Body of pancreas (tissue), 4 donors: ENCODE measurements around the gene EFNA2. TPM values are rescaled to one million over a fixed set of nuclear protein-coding genes. Genes with fewer than 3 reads are reported as not detected.

Experiments
- ATAC-seq: fragments of 150-250 bp; one replicate; pipeline ENCODE4 v1.9.1; 2016
- DNase-seq, 4 donors: peaks; one replicate each; pipeline ENCODE4 v3.0.0-alpha.2; 2019
- H3K27ac ChIP-seq, 4 donors: fragments of 200-600 bp; sonication (generic); 1 replicate in 3 of 4; 2 replicates in 1 of 4; pipeline versions ENCODE4 v1.5.1 to v1.6.1; 2016 to 2019; ENCODE audit warnings: mild to moderate bottlenecking in 1 of 4, mixed read lengths in 1 of 4, moderate library complexity in 1 of 4
- H3K27me3 ChIP-seq, 2 donors: fragments of 200-600 bp; sonication (generic); one replicate each; pipeline ENCODE4 v1.6.0; 2016; ENCODE audit warnings: mild to moderate bottlenecking in 1 of 2
- H3K36me3 ChIP-seq, 2 donors: fragments of 200-600 bp; sonication (generic); replicated peaks in 1 of 2; 2 replicates each; pipeline ENCODE4 v1.5.1; 2016; ENCODE audit warnings: low read depth in 2 of 2; ENCODE audit not compliant: insufficient read depth in 1 of 2
- H3K4me1 ChIP-seq: fragments of 200-600 bp; sonication (generic); one replicate; pipeline ENCODE4 v1.6.0; 2016
- H3K4me3 ChIP-seq, 2 donors: fragments of 200-600 bp; sonication (generic); 1 replicate in 1 of 2; 2 replicates in 1 of 2; pipeline ENCODE4 v1.5.1; 2016 to 2019
- H3K9me3 ChIP-seq, 3 donors: fragments of 200-600 bp; sonication (generic); 1 replicate in 2 of 3; 2 replicates in 1 of 3; pipeline ENCODE4 v1.5.1; 2016
- POLR2A ChIP-seq, 3 donors: fragments of 450-650 bp; IDR thresholded peaks; one replicate each; pipeline ENCODE4 v1.6.1; 2016; ENCODE audit warnings: antibody characterized with exemption in 3 of 3, mild to moderate bottlenecking in 2 of 3
- WGBS, 2 donors: methylation state at CpG; one replicate each; pipeline ENCODE4 v1.1.5; 2017; 5-methylcytosine and 5-hydroxymethylcytosine counted together
- intact Hi-C: fragments of 100-400 bp; cut with DNase I; formaldehyde crosslinking; loops from one replicate; pipeline ENCODE4 v1.15.1; 2023
- total RNA-seq, 2 donors: library from RNA; depleted of rRNA; stranded (reverse); fragments of >200 nt; gene quantifications; one replicate each; pipeline ENCODE4 v1.1.0, GENCODE V29; 2016
- TF ChIP-seq, protein P1 (sequence below), 7 experiments: fragments of 450-650 bp in 4 of 7; fragments of 200-600 bp in 3 of 7; sonication (generic) in 3 of 7; IDR thresholded peaks; one replicate each; pipeline ENCODE4 v1.5.1; 2016 to 2019; ENCODE audit warnings: antibody characterized with exemption in 7 of 7

The EFNA2 gene
- total RNA-seq, 2 donors from 2014 or later, result not detected

DNA sequence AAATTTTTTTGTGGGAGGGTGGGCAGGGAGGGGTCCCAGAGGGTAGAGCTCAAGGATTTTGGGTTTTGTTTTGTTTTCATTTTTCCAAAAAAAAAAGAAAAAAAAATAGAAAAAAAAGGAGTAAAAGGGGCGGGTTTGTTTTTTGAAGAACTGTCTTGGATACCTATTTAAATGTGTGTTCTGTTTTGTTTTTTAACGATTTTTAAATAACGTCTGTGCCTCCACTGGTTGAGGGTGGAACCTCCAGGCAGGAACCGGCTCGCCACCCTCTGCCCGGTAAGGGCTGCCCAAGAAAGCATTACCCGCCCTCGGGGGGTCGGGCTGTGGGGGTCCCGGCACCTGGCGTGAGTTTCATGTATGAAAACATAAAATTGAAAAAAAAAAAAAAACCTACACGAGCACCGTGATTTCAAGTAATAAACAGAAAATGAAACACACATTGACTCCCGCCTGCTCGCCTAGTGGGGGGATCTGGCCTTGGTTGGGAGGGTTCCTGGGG, 26.9 kb upstream of the EFNA2 start:
- no peak for ATAC-seq
- no peak overlapping the region for H3K4me3 ChIP-seq
- H3K27ac ChIP-seq, result peak overlapping the region; percentile 89 to 100 (median 98)
- TF ChIP-seq, protein P1, sequence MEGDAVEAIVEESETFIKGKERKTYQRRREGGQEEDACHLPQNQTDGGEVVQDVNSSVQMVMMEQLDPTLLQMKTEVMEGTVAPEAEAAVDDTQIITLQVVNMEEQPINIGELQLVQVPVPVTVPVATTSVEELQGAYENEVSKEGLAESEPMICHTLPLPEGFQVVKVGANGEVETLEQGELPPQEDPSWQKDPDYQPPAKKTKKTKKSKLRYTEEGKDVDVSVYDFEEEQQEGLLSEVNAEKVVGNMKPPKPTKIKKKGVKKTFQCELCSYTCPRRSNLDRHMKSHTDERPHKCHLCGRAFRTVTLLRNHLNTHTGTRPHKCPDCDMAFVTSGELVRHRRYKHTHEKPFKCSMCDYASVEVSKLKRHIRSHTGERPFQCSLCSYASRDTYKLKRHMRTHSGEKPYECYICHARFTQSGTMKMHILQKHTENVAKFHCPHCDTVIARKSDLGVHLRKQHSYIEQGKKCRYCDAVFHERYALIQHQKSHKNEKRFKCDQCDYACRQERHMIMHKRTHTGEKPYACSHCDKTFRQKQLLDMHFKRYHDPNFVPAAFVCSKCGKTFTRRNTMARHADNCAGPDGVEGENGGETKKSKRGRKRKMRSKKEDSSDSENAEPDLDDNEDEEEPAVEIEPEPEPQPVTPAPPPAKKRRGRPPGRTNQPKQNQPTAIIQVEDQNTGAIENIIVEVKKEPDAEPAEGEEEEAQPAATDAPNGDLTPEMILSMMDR (IDR thresholded peaks at IDR 0.05), result peak in 1 of 7 experiments; percentile 4
- TF ChIP-seq POLR2A (IDR thresholded peaks at IDR 0.05), result no peak
- peaks cover 28 to 30% of the 10 kb centered on the region in 2 donors for H3K36me3 ChIP-seq
- DNase-seq, result no peak
- H3K27me3 ChIP-seq, result no peaks in the 10 kb centered on the region
- 24 to 35% methylated on average over 15 of the region's 15 CpGs for WGBS, 2 donors
- no peaks in the 10 kb centered on the region for H3K9me3 ChIP-seq
- peaks cover 94% of the 10 kb centered on the region for H3K4me1 ChIP-seq
- intact Hi-C loops, result no loop called here

GRCh38 chr19:1259206-1259875, 26.3 kb upstream of the EFNA2 start:
- H3K36me3 ChIP-seq, result peaks cover 24 to 29% of the 10 kb centered on the region in 2 donors
- peaks cover 89% of the 10 kb centered on the region for H3K4me1 ChIP-seq
- DNase-seq (peak; percentile 66 to 79 (median 72)), ATAC-seq (peak; percentile 2)
- TF ChIP-seq POLR2A (IDR thresholded peaks at IDR 0.05), result peak; percentile 19 to 69 (median 68)
- TF ChIP-seq, protein P1 (IDR thresholded peaks at IDR 0.05), result no peak
- intact Hi-C loops, result no loop called here
- no peaks in the 10 kb centered on the region for H3K9me3 ChIP-seq
- H3K27ac ChIP-seq, result peak overlapping the region; percentile 89 to 100 (median 98)
- H3K4me3 ChIP-seq, result no peak overlapping the region
- H3K27me3 ChIP-seq, result no peaks in the 10 kb centered on the region
- WGBS, 2 donors, result 13 to 24% methylated on average over 8 to 17 of the region's 17 CpGs

DNA sequence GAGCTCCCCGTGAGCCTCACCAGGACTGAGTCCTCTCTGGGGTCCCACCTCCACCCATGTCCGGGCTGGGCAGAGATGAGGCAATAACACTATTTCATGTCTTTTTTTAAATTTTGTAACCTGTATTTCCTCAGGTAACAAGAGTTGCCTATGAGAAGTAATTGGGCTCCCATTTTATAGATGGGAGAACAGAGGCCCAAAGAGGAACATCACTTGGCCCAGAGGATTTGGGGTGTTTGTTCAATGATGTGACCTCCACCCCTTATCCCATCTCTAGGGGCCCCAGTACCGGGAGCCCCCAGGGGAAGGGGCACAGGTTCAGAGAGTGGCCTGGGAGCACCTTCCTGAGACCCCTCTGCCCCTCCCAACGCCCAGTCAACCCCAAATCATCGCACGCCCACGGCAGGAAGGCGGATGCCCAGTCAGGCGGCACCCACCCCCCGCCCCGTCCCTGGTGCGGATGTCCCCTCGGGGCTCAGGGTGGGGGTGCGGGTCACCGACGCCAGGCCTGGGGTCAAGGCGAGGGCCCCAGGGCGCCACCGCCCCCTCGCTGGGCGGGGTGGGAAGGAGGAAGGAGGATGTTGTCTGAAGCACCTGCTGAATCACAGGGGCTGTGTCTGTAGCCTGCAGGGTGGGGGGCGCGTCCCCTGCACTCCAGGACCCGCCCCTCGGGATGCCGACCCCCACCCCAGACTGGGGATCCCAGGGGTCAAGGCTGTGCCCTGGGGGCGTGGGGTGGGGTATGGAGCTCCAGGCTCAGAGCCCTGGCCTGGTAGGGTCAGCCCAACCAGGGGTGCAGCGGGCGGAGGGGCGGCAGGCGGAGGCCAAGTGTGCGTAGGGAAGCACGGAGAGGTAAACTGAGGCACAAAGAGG, 25.6 kb upstream of the EFNA2 start:
- DNase-seq (peak in 2 of 4 donors; percentile 23 to 33), ATAC-seq (no peak)
- Histone ChIP-seq H3K9me3 (no peaks in the 10 kb centered on the region), H3K4me1 (peaks cover 87% of the 10 kb centered on the region), H3K27me3 (no peaks in the 10 kb centered on the region), H3K27ac (peak overlapping the region; percentile 89 to 100 (median 98)), H3K36me3 (peaks cover 16 to 23% of the 10 kb centered on the region in 2 donors), H3K4me3 (no peak overlapping the region)
- TF ChIP-seq, protein P1 (IDR thresholded peaks at IDR 0.05), result no peak
- no peak for TF ChIP-seq POLR2A (IDR thresholded peaks at IDR 0.05)
- intact Hi-C loops, result no loop called here
- 17 to 54% methylated on average over 8 to 20 of the region's 33 CpGs for WGBS, 2 donors

- peak overlapping the region in 1 of 2 donors; percentile 35 for H3K4me3 ChIP-seq
- peaks cover 8 to 15% of the 10 kb centered on the region in 2 donors for H3K36me3 ChIP-seq
- TF ChIP-seq, protein P1 (IDR thresholded peaks at IDR 0.05), result peak in 1 of 7 experiments; percentile 15
- peak in 2 of 3 donors; percentile 42 to 54 for TF ChIP-seq POLR2A (IDR thresholded peaks at IDR 0.05)
- H3K27ac ChIP-seq, result peak overlapping the region; percentile 98 to 100 (median 98)
- peak; percentile 97 to 98 (median 97) for DNase-seq
- intact Hi-C loops, result no loop called here
- peak; percentile 74 for ATAC-seq
- no peaks in the 10 kb centered on the region for H3K9me3 ChIP-seq
- H3K27me3 ChIP-seq, result no peaks in the 10 kb centered on the region
- peaks cover 86% of the 10 kb centered on the region for H3K4me1 ChIP-seq
- WGBS, 2 donors, result 1 to 2% methylated on average over 12 to 69 of the region's 83 CpGs
Measured at GRCh38 chr19:1260749-1261537, 24.7 kb upstream of the EFNA2 start.
